Thyroid gland (tissue), 4 donors: ENCODE data around the gene UBN1.

Experiments used
- CTCF ChIP-seq, 6 experiments: fragments of 200-600 bp in 3 of 6; fragments of 450-650 bp in 3 of 6; sonication (generic) in 3 of 6; IDR thresholded peaks; one replicate each; pipeline ENCODE4 v1.5.1; 2016 to 2019; ENCODE audit warnings: antibody characterized with exemption in 6 of 6, mild to moderate bottlenecking in 2 of 6, inconsistent platforms in 1 of 6, moderate library complexity in 1 of 6
- POLR2A ChIP-seq, 2 donors: fragments of 450-650 bp; IDR thresholded peaks; one replicate each; pipeline ENCODE4 v1.6.1; 2017; ENCODE audit warnings: antibody characterized with exemption in 2 of 2, mild to moderate bottlenecking in 2 of 2, moderate library complexity in 1 of 2

- TF ChIP-seq CTCF (IDR thresholded peaks at IDR 0.05), result peak in 1 of 6 experiments; percentile 9
- TF ChIP-seq POLR2A (IDR thresholded peaks at IDR 0.05), result no peak
These were observed 78.0 kb downstream of the UBN1 start for GRCh38 chr16:4925293-4925607.
